SJCRH30 (cell line): Measurements from ENCODE around the gene SERPINB4. TPM values are rescaled to one million over a fixed set of nuclear protein-coding genes. Genes with fewer than 3 reads are reported as not detected.
"Not testable (repeated sequence)": the region's sequence is repeated elsewhere in the genome, so short reads cannot be mapped to it uniquely, and the experiment has no call there.

Source experiments
- DNase-seq, 2 experiments: peaks; one replicate each; pipeline ENCODE4 v3.0.0-alpha.2; 2015 to 2020
- H3K27ac ChIP-seq: fragments of 250-450 bp; sonication (Bioruptor Pico); 2 replicates; pipeline ENCODE4 v1.5.1; 2020; ENCODE audit warnings: mild to moderate bottlenecking, moderate library complexity
- H3K27me3 ChIP-seq: fragments of 250-450 bp; sonication (Bioruptor Pico); 2 replicates; pipeline ENCODE4 v1.5.1; 2020; ENCODE audit warnings: mild to moderate bottlenecking, moderate library complexity
- H3K36me3 ChIP-seq: fragments of 250-450 bp; sonication (Bioruptor Pico); 2 replicates; pipeline ENCODE4 v1.5.1; 2020; ENCODE audit warnings: mild to moderate bottlenecking, moderate library complexity
- H3K4me1 ChIP-seq: fragments of 250-450 bp; sonication (Bioruptor Pico); 2 replicates; pipeline ENCODE4 v1.5.1; 2020; ENCODE audit warnings: mild to moderate bottlenecking, moderate library complexity
- H3K4me3 ChIP-seq: fragments of 250-450 bp; sonication (Bioruptor Pico); 2 replicates; pipeline ENCODE4 v1.5.1; 2020; ENCODE audit warnings: mild to moderate bottlenecking, moderate library complexity
- H3K9me3 ChIP-seq: fragments of 250-450 bp; sonication (Bioruptor Pico); replicated peaks from 2 replicates; pipeline ENCODE4 v1.5.1; 2020; ENCODE audit warnings: mild to moderate bottlenecking, moderate library complexity
- total RNA-seq: library from RNA; depleted of rRNA; stranded (reverse); fragments of >200 nt; shearing (Covaris generic); gene quantifications from 2 replicates; pipeline ENCODE4 v1.2.3, GENCODE V29; 2014; rRNA removed

Gene SERPINB4
- not detected in 2 replicates for total RNA-seq

- not testable (repeated sequence) for H3K9me3 ChIP-seq, H3K27ac ChIP-seq, H3K4me1 ChIP-seq, H3K4me3 ChIP-seq, H3K36me3 ChIP-seq, DNase-seq, H3K27me3 ChIP-seq
Measured at GRCh38 chr18:63644142-63644541, at the start of gene SERPINB4. Gene SERPINB4 (minus strand): TSS chr18:63644256. CDS start chr18:63643577, 679 bp downstream.

GRCh38 chr18:63689064-63689463 is 45.0 kb upstream of the SERPINB4 start:
- H3K36me3 ChIP-seq: no peaks in the 10 kb centered on the region
- no peak overlapping the region for H3K27ac ChIP-seq
- no peaks in the 10 kb centered on the region for H3K9me3 ChIP-seq
- H3K27me3 ChIP-seq: no peaks in the 10 kb centered on the region
- DNase-seq: no peak
- H3K4me1 ChIP-seq: no peaks in the 10 kb centered on the region
- H3K4me3 ChIP-seq: no peak overlapping the region

GRCh38 chr18:63686871-63687270 is 42.8 kb upstream of the SERPINB4 start:
- H3K4me1 ChIP-seq: no peaks in the 10 kb centered on the region
- H3K9me3 ChIP-seq: no peaks in the 10 kb centered on the region
- no peak overlapping the region for H3K4me3 ChIP-seq
- no peak overlapping the region for H3K27ac ChIP-seq
- H3K36me3 ChIP-seq: no peaks in the 10 kb centered on the region
- H3K27me3 ChIP-seq: no peaks in the 10 kb centered on the region
- DNase-seq: no peak

- no peak for DNase-seq
- H3K4me3 ChIP-seq: no peak overlapping the region
- no peaks in the 10 kb centered on the region for H3K36me3 ChIP-seq
- H3K9me3 ChIP-seq: no peaks in the 10 kb centered on the region
- H3K27me3 ChIP-seq: no peaks in the 10 kb centered on the region
- no peaks in the 10 kb centered on the region for H3K4me1 ChIP-seq
- H3K27ac ChIP-seq: no peak overlapping the region
Measured at GRCh38 chr18:63684718-63685117, 40.7 kb upstream of the SERPINB4 start.

- Histone ChIP-seq H3K36me3 (no peaks in the 10 kb centered on the region), H3K27me3 (no peaks in the 10 kb centered on the region), H3K9me3 (no peaks in the 10 kb centered on the region), H3K4me3 (no peak overlapping the region), H3K27ac (no peak overlapping the region), H3K4me1 (no peaks in the 10 kb centered on the region)
- no peak for DNase-seq
Measured at GRCh38 chr18:63683890-63684289, 39.8 kb upstream of the SERPINB4 start.

- H3K27me3 ChIP-seq: no peaks in the 10 kb centered on the region
- no peaks in the 10 kb centered on the region for H3K36me3 ChIP-seq
- H3K4me1 ChIP-seq: no peaks in the 10 kb centered on the region
- H3K27ac ChIP-seq: no peak overlapping the region
- no peak for DNase-seq
- H3K4me3 ChIP-seq: no peak overlapping the region
- H3K9me3 ChIP-seq: no peaks in the 10 kb centered on the region
Measured at GRCh38 chr18:63683152-63683551, 39.1 kb upstream of the SERPINB4 start.

GRCh38 chr18:63681449-63682340 is 37.6 kb upstream of the SERPINB4 start:
- H3K27ac ChIP-seq: no peak overlapping the region
- H3K4me3 ChIP-seq: no peak overlapping the region
- H3K4me1 ChIP-seq: no peaks in the 10 kb centered on the region
- H3K9me3 ChIP-seq: no peaks in the 10 kb centered on the region
- no peaks in the 10 kb centered on the region for H3K36me3 ChIP-seq
- no peak for DNase-seq
- H3K27me3 ChIP-seq: no peaks in the 10 kb centered on the region

GRCh38 chr18:63679820-63680606 is 36.0 kb upstream of the SERPINB4 start:
- H3K27ac ChIP-seq: no peak overlapping the region

GRCh38 chr18:63677500-63678225 is 33.6 kb upstream of the SERPINB4 start:
- H3K27me3 ChIP-seq: no peaks in the 10 kb centered on the region
- H3K4me1 ChIP-seq: no peaks in the 10 kb centered on the region
- no peaks in the 10 kb centered on the region for H3K36me3 ChIP-seq
- H3K9me3 ChIP-seq: no peaks in the 10 kb centered on the region
- no peak overlapping the region for H3K27ac ChIP-seq
- no peak overlapping the region for H3K4me3 ChIP-seq
- DNase-seq: no peak

More at GRCh38 chr18:63679820-63680606, 36.0 kb upstream of the SERPINB4 start:
- H3K9me3 ChIP-seq: no peaks in the 10 kb centered on the region
- no peak for DNase-seq
- no peaks in the 10 kb centered on the region for H3K36me3 ChIP-seq
- no peaks in the 10 kb centered on the region for H3K27me3 ChIP-seq
- no peak overlapping the region for H3K4me3 ChIP-seq
- H3K4me1 ChIP-seq: no peaks in the 10 kb centered on the region

- no peak overlapping the region for H3K4me3 ChIP-seq
- H3K4me1 ChIP-seq: no peaks in the 10 kb centered on the region
- no peak overlapping the region for H3K27ac ChIP-seq
- H3K27me3 ChIP-seq: no peaks in the 10 kb centered on the region
- H3K9me3 ChIP-seq: no peaks in the 10 kb centered on the region
- no peak for DNase-seq
- H3K36me3 ChIP-seq: no peaks in the 10 kb centered on the region
Measured at GRCh38 chr18:63676526-63677323, 32.7 kb upstream of the SERPINB4 start.

GRCh38 chr18:63664571-63664970 is 20.5 kb upstream of the SERPINB4 start:
- Histone ChIP-seq H3K4me1 (no peaks in the 10 kb centered on the region), H3K27me3 (no peaks in the 10 kb centered on the region), H3K9me3 (no peaks in the 10 kb centered on the region), H3K27ac (no peak overlapping the region), H3K36me3 (no peaks in the 10 kb centered on the region), H3K4me3 (no peak overlapping the region)
- DNase-seq: no peak

GRCh38 chr18:63661750-63662149 is 17.7 kb upstream of the SERPINB4 start, which contains the start of gene SERPINB3:
Gene SERPINB3 (minus strand): TSS chr18:63661893. CDS start chr18:63661216, 677 bp downstream.
- not testable (repeated sequence) for DNase-seq, H3K36me3 ChIP-seq, H3K4me1 ChIP-seq, H3K27ac ChIP-seq, H3K4me3 ChIP-seq, H3K9me3 ChIP-seq, H3K27me3 ChIP-seq

GRCh38 chr18:63658920-63659319 is 14.9 kb upstream of the SERPINB4 start:
- not testable (repeated sequence) for DNase-seq, H3K9me3 ChIP-seq, H3K27me3 ChIP-seq, H3K36me3 ChIP-seq, H3K27ac ChIP-seq, H3K4me1 ChIP-seq, H3K4me3 ChIP-seq

GRCh38 chr18:63650271-63650670 is 6.2 kb upstream of the SERPINB4 start:
- H3K36me3 ChIP-seq, H3K4me1 ChIP-seq, DNase-seq, H3K27me3 ChIP-seq, H3K9me3 ChIP-seq, H3K27ac ChIP-seq, H3K4me3 ChIP-seq: not testable (repeated sequence)
